Measurements from ENCODE around the gene PPIG.

GRCh38 chr2:169546756-169547155 is 37.4 kb upstream of the PPIG start:
- no peak for TF ChIP-seq EP300 (IDR thresholded peaks at IDR 0.05)
- TF ChIP-seq CTCF (IDR thresholded peaks at IDR 0.05) = no peak

Measured in suprapubic skin (tissue), 3 donors.